A673 (cell line): ENCODE measurements around the gene GALNT14.

Experiments
- CTCF ChIP-seq: fragments of 300-800, 200-600 bp; sonication (generic); conservative IDR thresholded peaks from 2 replicates; pipeline ENCODE4 v1.5.1; 2017; ENCODE audit warnings: low read depth, mild to moderate bottlenecking, antibody characterized with exemption, low read length, moderate library complexity, mixed read lengths
- EZH2 ChIP-seq: fragments of 200-600 bp; sonication (generic); IDR thresholded peaks from 2 replicates; pipeline ENCODE4 v1.6.1; 2017; ENCODE audit warnings: borderline replicate concordance, low read depth, mild to moderate bottlenecking, mixed read lengths, antibody characterized with exemption, low read length; ENCODE audit not compliant: poor library complexity, severe bottlenecking

- TF ChIP-seq CTCF, result no peak
- no peak for TF ChIP-seq EZH2
Observed at GRCh38 chr2:30987566-30987965, 150.7 kb downstream of the GALNT14 start.
